RCC 7860 (cell line): Measurements from ENCODE around the gene PGGT1B.
"Not testable (repeated sequence)": the region's sequence is repeated elsewhere in the genome, so short reads cannot be mapped to it uniquely, and the experiment has no call there.

ENCODE experiments used
- DNase-seq: peaks from one replicate; pipeline ENCODE4 v3.0.0-alpha.2; 2015; ENCODE audit warnings: low spot score
- FAIRE-seq: peaks from 2 replicates; lab custom pipeline; 2012; peaks lifted over from hg19 to GRCh38; lab: Jason Lieb, UNC

PGGT1B gene

GRCh38 chr5:115260248-115260647 lies 2.4 kb downstream of the PGGT1B start:
- DNase-seq: no peak
- FAIRE-seq: no peak

- FAIRE-seq: no peak
Measured at GRCh38 chr5:115257981-115258380, 4.7 kb downstream of the PGGT1B start.

GRCh38 chr5:115249379-115249778 lies 13.3 kb downstream of the PGGT1B start:
- not testable (repeated sequence) for FAIRE-seq, DNase-seq

More at GRCh38 chr5:115257981-115258380, 4.7 kb downstream of the PGGT1B start:
- DNase-seq: no peak

GRCh38 chr5:115246361-115246991 lies 16.2 kb downstream of the PGGT1B start:
- DNase-seq: peak; percentile 32
- peak; percentile 52 for FAIRE-seq

GRCh38 chr5:115243412-115243811 lies 19.3 kb downstream of the PGGT1B start:
- no peak for FAIRE-seq

GRCh38 chr5:115241881-115242642 lies 20.6 kb downstream of the PGGT1B start:
- DNase-seq: no peak
- FAIRE-seq: no peak

More at GRCh38 chr5:115243412-115243811, 19.3 kb downstream of the PGGT1B start:
- DNase-seq: no peak

- FAIRE-seq (no peak), DNase-seq (no peak)
Measured at GRCh38 chr5:115237066-115237465, 25.6 kb downstream of the PGGT1B start.

GRCh38 chr5:115236599-115236998 lies 26.1 kb downstream of the PGGT1B start:
- DNase-seq: no peak
- FAIRE-seq: no peak

- FAIRE-seq: no peak
Measured at GRCh38 chr5:115231598-115231997, 31.1 kb downstream of the PGGT1B start.

GRCh38 chr5:115229606-115230005 lies 33.1 kb downstream of the PGGT1B start:
- no peak for FAIRE-seq
- no peak for DNase-seq

More at GRCh38 chr5:115231598-115231997, 31.1 kb downstream of the PGGT1B start:
- DNase-seq: no peak

- FAIRE-seq: no peak
- no peak for DNase-seq
Measured at GRCh38 chr5:115227281-115227680, 35.4 kb downstream of the PGGT1B start.

- no peak for DNase-seq
Measured at GRCh38 chr5:115214541-115214940, 48.1 kb downstream of the PGGT1B start.

GRCh38 chr5:115209279-115209678 lies 53.4 kb downstream of the PGGT1B start:
- no peak for DNase-seq
- no peak for FAIRE-seq

More at GRCh38 chr5:115214541-115214940, 48.1 kb downstream of the PGGT1B start:
- no peak for FAIRE-seq

GRCh38 chr5:115202952-115203351 lies 59.7 kb downstream of the PGGT1B start:
- no peak for DNase-seq
- no peak for FAIRE-seq

GRCh38 chr5:115196161-115196560 lies 66.5 kb downstream of the PGGT1B start:
- no peak for FAIRE-seq
- DNase-seq: no peak

GRCh38 chr5:115194676-115195075 lies 68.0 kb downstream of the PGGT1B start:
- no peak for DNase-seq
- no peak for FAIRE-seq

- no peak for DNase-seq
- FAIRE-seq: no peak
Measured at GRCh38 chr5:115193295-115193694, 69.4 kb downstream of the PGGT1B start.

- FAIRE-seq (no peak), DNase-seq (no peak)
Measured at GRCh38 chr5:115192098-115192497, 70.6 kb downstream of the PGGT1B start.

GRCh38 chr5:115191474-115192031 lies 71.1 kb downstream of the PGGT1B start:
- FAIRE-seq: no peak
- DNase-seq: no peak

GRCh38 chr5:115190388-115190787 lies 72.3 kb downstream of the PGGT1B start:
- FAIRE-seq (no peak), DNase-seq (no peak)

GRCh38 chr5:115189866-115190265 lies 72.8 kb downstream of the PGGT1B start:
- DNase-seq (no peak), FAIRE-seq (no peak)

- FAIRE-seq (no peak), DNase-seq (no peak)
Measured at GRCh38 chr5:115186794-115187193, 75.9 kb downstream of the PGGT1B start.
